Colon (tissue), 2 donors: ENCODE results near the gene RASA2.
"Not testable (repeated sequence)": the region's sequence is repeated elsewhere in the genome, so short reads cannot be mapped to it uniquely, and the experiment has no call there.

ENCODE experiments used
- FAIRE-seq: peaks from 2 replicates; lab custom pipeline; 2012; peaks lifted over from hg19 to GRCh38; lab: Jason Lieb, UNC
- donor health status: control.
- donor health status: control.

The RASA2 gene

GRCh38 chr3:141457624-141458236, 29.1 kb upstream of the RASA2 start:
- no peak for FAIRE-seq

DNA sequence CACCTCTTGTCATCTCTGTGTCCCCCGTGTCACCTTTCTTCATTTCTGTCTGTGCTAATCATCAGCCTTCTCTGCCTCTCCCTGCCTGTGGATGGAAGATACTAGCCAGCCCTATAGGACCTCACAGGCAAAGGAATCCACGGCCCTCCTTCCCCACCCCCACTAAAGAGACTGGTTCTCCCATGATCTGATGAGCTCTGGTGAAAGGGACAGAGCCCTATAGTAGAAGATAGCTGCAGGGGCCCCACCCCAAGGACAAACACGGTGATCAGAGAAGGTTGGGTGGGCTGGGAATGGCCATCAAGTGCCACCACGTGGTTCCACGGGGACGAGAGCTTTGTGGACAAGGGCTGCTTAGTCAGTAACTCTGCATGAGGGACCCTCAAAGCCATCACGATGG, 27.8 kb upstream of the RASA2 start:
- FAIRE-seq: no peak

DNA sequence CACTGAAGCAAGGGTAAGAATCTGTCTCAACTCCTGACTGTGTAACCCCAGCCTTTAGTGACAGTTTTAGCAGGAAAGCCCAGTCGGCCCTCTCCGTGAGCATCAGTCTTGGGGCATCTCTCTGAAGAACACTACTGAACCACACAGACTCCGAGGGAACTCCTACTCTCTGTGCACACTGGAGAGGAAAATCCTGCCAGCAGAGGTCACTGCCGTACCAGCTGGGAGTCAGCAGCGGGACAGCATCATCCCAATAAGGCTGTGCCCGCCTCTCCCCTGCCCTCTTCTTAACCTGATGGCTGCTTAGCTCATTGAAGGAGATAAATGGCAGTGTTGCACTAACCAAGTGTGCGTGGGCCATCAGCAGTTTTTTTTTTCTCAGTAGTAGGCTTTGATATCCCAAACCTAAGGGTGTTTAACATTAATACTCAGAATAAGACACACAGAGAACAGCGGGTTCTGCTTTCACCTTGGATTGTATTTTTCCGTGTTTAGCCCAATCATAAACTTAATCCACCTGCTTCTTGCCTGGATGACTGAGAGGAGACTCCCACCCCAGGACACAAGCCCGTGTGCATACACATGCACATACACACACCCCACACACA, 26.6 kb upstream of the RASA2 start:
- FAIRE-seq: no peak

DNA sequence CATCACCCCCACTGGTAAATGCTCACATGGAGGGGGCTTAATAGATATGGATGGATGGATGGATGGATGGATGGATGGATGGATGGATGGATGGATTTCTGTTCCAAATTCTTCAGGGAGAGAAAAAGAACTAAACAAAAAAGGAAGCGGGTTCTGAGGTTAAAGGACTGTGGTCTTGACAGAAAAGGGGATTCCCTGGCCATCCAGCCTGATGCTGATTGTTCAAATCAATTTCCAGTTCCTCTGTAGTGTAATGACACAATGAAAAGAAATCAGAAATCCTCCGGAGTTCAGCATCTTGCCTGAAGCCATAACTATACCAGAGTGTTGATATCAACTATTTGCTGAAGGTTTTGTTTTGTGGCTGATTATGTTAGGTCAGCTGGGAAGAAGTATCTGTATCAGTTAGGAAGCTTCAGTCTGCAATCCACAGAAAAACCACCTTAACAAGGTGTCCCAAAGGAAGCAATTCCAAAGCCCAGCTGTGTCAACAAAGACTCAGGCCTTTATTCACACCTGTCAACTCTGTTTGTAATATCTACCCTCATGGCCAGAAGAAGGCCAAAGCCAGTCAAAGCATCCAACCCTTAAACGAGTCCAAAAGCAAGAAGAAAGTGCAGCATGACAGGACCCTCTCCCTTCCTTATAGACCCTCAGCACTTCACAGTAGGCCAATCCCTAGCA, 24.5 kb upstream of the RASA2 start:
- FAIRE-seq: no peak

DNA sequence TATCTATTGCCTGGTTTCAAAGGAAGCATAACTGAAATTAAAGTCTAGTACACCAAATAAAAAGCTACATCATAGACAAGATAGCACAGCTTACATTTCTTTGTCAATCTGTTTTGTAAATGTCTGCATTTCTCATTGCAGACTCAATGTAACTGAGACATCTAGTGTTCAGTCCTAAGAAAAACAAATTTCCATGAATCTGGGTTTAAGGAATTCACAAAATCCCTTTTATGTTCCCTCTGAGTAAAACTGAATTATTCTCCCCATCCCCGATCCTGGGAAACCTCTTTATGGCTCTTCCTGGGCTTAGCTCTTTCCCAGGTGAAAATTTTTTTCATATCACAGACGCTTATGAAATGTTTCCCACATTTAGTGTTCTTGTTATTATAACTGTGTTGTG, 21.6 kb upstream of the RASA2 start:
- FAIRE-seq: no peak

DNA sequence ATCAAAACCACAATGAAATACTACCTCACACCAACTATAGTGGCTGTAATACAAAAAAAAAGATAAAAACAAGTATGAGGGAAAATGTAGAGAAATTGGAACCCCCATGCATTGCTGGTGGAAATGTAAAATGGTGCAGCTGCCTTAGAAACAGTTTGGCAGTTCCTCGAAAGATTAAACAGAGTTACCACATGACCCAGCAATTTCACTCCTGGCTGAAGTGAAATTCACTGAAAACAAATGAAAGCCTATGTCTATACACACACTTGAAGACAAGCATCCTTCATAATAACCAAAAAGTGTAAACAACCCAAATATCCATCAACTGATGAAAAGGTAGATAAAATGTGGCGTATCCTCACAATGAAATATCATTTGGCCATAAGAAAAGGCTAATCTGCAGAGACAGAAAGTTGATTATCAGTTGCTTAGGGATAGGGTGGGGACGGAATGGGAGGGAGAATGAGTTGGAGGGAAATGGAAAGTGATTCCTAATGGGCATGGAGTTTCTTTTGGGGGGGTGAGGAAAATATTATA, 20.1 kb upstream of the RASA2 start:
- FAIRE-seq: no peak

DNA sequence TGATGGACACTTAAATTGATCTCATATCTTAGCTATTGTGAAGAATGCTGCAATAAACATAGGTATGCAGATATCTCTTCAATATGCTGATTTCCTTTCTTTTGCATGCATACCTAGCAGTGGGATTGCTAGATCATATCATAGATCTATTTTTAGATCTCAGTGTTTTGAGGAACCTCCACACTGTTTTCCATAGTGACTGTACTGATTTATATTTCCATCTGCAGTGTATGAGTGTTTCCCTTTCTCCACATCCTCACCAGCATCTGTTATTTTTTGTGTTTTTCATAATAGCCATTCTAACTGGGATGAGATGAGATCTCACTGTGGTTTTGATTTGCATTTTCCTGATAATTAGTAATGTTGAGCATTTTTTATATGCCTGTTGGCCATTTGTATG, 17.1 kb upstream of the RASA2 start:
- no peak for FAIRE-seq

DNA sequence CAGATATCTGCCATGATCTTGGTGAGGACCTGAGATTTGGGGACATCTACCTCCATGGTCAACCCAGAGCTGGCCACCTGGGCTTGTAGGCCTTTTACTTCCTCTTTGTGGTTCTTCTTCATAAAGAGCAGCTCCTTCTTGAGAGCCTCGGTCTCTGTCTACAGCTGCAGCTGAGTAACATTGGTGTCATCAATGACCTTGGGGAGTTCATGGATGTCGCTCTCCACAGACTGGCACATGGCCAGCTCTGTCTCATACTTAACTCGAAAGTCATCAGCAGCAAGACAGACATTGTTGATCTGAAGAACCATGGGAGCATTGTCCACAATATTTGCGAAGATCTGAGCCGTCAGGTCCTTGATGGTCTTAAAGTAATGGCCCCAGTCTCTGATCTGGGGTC, 15.7 kb upstream of the RASA2 start:
- FAIRE-seq: no peak

DNA sequence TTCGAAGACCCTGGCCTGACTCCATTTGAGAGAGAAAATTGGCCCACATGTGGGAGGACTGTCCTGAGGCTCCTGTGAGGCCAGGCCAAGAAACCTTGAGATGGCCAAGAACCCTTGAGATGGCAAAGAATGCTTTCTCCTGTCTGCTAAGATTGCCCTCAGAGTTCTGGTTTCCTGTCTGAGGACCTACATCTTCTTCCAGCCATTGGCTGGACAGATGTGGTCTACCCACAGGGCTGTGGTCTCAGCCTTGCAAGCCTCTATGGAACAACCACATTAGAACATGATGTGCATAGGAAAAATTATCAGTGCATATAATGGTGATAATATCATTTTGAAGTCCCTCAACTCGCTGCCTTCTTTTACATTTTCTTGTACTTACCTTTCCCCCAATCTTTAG, 10.8 kb upstream of the RASA2 start:
- no peak for FAIRE-seq

GRCh38 chr3:141477224-141477623, 9.6 kb upstream of the RASA2 start:
- FAIRE-seq: no peak

GRCh38 chr3:141478139-141478538, 8.7 kb upstream of the RASA2 start:
- FAIRE-seq: no peak

DNA sequence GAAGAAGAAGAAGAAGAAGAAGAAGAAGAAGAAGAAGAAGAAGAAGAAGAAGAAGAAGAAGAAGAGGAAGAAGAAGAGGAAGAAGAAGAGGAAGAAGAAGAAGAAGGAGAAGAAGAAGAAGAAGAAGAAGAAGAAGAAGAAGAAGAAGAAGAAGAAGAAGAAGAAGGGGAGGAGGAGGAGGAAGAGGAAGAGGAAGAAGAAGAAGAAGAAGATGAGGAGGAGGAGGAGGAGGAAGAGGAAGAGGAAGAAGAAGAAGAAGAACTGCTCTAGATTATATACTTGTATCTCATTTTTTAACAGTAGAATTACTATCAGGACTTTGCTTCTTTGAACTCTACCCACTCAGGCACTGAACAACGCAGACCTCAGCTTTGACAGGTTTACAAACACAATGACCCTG, 8.0 kb upstream of the RASA2 start:
- FAIRE-seq: not testable (repeated sequence)

DNA sequence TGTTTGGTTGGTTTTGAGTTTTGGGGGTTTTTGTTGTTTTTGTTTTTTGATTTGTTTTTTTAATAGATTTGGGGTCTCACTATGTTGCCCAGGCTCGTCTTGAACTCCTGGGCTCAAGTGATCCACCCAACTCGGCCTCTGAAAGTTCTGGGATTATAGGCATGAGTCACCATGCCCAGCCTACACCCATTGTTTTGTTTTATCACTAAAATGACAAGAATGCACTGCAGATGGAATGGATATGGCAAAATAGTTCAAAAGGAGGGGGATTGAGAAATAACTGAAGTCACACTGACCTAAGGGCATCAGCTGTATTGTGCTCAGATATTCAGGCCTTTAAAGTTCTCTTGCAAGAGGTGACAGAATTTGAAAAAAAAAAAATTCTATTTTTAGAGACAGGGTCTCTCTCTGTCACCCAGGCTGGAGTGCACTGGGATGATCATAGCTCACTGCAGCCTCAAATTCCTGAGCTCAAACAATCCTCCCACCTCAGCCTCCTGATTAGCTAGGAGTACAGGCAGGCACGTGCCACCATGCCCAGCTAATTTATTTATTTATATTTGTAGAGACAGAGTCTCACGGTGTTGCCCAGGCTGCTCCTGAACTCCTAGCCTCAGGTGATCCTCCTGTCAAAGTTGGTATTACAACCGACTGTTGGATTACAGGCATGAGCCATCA, 4.4 kb upstream of the RASA2 start:
- no peak for FAIRE-seq

DNA sequence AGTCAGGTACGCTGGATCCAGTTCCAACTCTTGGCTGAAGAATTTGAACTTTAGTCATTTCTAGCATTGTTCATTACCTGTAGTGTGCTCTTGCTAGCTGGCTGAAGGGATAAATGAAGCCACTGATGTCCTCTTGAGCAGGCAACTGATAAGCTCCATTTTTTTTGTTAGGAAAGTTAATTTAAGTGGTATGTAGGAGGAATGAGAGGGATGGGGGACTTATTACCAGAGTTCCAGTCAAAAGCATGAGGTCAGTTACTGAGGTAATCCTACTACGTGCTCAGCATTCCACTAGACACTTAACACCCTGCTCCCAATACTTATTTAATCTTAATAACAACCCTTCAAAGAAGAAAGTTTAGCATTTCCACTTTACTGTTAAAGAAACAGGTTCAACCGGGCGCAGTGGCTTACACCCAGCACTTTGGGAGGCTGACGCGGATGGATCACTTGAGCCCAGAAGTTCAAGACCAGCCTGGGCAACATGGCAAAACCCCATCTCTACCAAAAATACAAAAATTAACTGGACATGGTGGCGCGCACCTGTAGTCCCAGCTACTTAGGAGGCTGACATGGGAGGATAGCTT, 2.0 kb upstream of the RASA2 start:
- no peak for FAIRE-seq

DNA sequence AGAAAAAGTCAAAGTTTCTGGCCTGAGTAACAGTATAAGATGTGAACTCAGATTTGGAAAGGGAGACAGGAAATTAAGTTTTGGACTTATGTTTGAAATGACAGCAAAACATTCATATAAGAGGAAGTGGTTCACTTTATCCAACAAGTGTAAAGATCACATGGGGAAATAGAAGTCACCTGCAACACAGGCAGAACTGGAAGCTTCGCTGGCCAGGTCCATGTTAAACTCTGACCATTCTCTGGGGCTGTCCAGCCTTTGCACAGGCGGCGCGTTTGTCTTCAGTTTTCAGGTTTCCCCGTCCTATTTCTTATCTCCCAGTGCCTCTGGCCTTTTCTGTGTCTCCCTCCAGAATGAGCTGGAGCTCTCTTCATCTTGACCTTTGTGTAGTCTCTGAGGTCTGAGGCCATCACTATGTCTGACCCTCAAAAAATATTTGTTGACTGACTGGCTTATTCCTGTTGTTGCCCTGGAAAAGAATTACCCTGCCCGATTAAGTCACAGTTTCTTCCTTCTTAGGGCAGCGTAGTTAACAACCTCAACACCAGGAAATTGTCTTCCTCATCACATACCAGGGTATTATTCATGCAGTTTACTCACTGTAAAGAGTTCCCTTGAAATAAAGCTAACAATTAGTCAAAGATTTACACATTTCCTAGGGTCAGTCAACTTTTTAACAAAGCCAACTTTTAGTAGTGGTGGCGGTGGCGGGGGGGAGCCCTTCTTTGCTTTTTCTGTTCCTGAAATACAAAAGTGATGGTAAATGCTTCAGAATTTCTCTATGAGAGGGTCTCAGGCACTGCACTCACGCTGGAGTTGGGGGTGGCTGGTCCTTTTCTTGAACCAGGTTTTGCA, 959 bp upstream of the RASA2 start:
- FAIRE-seq: no peak

DNA sequence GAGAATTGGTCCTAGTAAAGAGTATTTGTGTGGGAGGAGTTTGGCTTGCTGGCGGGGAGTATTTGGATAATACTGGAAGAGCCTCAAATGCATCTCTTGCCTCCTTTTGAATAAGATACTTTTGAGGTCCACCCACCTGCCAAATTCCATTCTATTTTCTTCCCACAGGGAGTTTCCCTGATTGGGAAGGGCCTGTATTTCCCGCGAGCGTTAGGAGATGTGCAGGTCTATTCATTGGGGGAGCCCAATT, 406 bp upstream of the RASA2 start:
- FAIRE-seq: no peak

DNA sequence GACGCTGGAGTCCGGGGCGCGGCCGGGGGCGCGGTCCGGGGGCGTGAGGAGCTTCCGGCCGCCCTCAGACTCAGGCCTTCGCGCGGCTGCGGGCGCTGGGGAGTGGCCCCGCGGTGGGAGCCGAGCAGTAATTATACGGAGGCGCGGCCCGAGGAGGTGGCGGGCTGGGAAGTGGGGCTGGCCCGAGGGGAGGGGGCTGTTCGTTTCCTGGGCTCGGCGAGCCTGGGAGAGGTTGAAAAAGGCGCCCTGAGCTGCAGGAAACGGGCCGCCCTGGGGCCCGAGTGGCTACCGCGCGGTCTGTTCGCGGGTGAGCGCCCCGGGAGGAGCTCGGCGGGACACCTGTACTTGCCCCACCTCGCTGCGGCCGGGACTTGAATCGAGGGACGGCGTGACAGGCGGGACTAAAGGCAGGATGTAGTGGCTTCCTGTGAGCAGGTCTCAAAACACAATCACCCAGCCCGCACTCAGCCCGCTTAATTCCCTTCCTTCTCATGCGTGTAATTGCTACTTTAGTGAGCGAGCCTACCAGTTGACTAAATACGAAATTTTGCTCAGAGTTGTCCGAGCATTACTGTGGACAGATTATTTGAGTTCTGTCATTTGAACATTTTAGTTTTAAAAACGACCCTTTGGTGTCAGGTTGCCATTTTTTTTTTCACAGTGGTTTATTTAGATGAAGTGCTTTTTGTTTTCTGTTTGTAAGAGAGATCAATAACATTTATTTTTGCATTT, 860 bp downstream of the RASA2 start:
- no peak for FAIRE-seq

GRCh38 chr3:141489203-141489602, 2.4 kb downstream of the RASA2 start:
- FAIRE-seq: no peak

GRCh38 chr3:141491081-141491480, 4.3 kb downstream of the RASA2 start:
- no peak for FAIRE-seq

- no peak for FAIRE-seq
Observed at GRCh38 chr3:141491929-141492328, 5.1 kb downstream of the RASA2 start.

DNA sequence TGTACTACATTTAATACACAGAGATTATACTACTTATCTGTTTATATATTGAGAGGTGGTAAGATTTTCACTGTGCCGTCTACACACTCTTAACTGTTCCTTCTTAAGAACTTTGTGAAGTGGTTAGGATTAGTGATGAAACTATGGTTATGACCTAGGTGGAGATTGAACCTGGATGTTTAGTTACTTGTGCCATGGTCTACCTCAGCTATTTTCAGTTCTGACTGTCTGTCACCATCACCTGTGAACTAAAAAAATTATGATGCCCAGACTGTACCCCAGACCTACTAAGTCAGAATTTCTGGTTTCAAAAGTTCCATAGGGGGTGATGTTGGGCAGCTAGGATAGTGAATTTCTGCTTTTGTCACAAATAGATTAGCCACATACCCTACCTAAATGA, 6.4 kb downstream of the RASA2 start:
- FAIRE-seq: no peak
